ENCODE data around the gene UNC13C. TPM values are rescaled to one million over a fixed set of nuclear protein-coding genes. Genes with fewer than 3 reads are reported as not detected.

The UNC13C gene
- total RNA-seq, 1 experiment from 2014 or later, result not detected

DNA sequence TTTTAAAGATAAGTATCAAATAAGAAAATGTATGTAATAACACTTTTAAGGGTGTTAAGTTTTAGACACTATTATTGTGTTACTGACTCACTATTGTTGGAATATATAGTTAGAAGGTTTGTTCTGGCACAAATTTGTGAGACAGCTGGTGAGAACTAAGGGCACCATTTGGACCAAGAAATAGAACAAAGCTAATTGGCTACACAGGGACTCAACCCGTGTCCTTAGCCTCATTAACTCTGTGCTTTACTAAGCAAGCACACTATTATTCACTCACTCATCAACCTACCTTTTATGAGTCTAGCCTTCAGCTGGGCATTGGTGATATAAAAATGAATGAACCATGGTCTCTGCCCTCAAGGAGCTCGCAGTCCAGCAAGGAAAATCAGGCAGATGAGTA lies 4.1 kb upstream of the UNC13C start:
- ChIA-PET RAD21 (ENCODE audit: low non-redundant PET in 1 of 2, low total read pairs in 2 of 2, uncharacterized antibody in 2 of 2, unreplicated experiment in 2 of 2) (no interaction called here), CTCF (no interaction called here), POLR2A (no interaction called here)
- no peak overlapping the region for H3K9ac ChIP-seq (ENCODE audit: low read length)
- no peak for TF ChIP-seq SP1 (IDR thresholded peaks at IDR 0.05; ENCODE audit: low read depth)
- TF ChIP-seq, protein P1, sequence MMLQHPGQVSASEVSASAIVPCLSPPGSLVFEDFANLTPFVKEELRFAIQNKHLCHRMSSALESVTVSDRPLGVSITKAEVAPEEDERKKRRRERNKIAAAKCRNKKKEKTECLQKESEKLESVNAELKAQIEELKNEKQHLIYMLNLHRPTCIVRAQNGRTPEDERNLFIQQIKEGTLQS (IDR thresholded peaks at IDR 0.05), result no peak
- TF ChIP-seq, protein P2, sequence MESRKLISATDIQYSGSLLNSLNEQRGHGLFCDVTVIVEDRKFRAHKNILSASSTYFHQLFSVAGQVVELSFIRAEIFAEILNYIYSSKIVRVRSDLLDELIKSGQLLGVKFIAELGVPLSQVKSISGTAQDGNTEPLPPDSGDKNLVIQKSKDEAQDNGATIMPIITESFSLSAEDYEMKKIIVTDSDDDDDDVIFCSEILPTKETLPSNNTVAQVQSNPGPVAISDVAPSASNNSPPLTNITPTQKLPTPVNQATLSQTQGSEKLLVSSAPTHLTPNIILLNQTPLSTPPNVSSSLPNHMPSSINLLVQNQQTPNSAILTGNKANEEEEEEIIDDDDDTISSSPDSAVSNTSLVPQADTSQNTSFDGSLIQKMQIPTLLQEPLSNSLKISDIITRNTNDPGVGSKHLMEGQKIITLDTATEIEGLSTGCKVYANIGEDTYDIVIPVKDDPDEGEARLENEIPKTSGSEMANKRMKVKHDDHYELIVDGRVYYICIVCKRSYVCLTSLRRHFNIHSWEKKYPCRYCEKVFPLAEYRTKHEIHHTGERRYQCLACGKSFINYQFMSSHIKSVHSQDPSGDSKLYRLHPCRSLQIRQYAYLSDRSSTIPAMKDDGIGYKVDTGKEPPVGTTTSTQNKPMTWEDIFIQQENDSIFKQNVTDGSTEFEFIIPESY (IDR thresholded peaks at IDR 0.05; ENCODE audit: extremely low read depth, insufficient replicate concordance, low read length), result no peak
- no peak for TF ChIP-seq ZNF274 (IDR thresholded peaks at IDR 0.05; ENCODE audit: low read depth, low read length)
- TF ChIP-seq RAD21 (IDR thresholded peaks at IDR 0.05; ENCODE audit: low read depth), result no peak
- no peak for TF ChIP-seq POLR2A (IDR thresholded peaks at IDR 0.05; ENCODE audit: borderline replicate concordance, extremely low read depth, insufficient read depth, insufficient read length)
- TF ChIP-seq ZFX (IDR thresholded peaks at IDR 0.05), result no peak
- no peak for TF ChIP-seq CEBPB (IDR thresholded peaks at IDR 0.05; ENCODE audit: low read depth)
- no peak for TF ChIP-seq SRF (IDR thresholded peaks at IDR 0.05; ENCODE audit: low read depth)
- TF ChIP-seq TCF7L2 (IDR thresholded peaks at IDR 0.05; ENCODE audit: borderline replicate concordance, extremely low read depth, insufficient read depth, insufficient read length), result no peak
- no peak for TF ChIP-seq EGR1 (IDR thresholded peaks at IDR 0.05; ENCODE audit: low read depth)
- TF ChIP-seq JUND (IDR thresholded peaks at IDR 0.05), result no peak
- no peak for TF ChIP-seq SIN3A (IDR thresholded peaks at IDR 0.05; ENCODE audit: low read depth)
- peaks cover 3 to 24% of the 10 kb centered on the region in 2 experiments; a peak in 1 of 4 replicates for H3K9me3 ChIP-seq (ENCODE audit: control insufficient read depth in 1 of 2, insufficient read depth in 1 of 2, low read depth in 1 of 2, low read length in 2 of 2)
- H3K36me3 ChIP-seq (ENCODE audit: control insufficient read depth in 1 of 2, insufficient read depth in 2 of 2, low read length in 2 of 2), result no peaks in the 10 kb centered on the region
- H3K9me2 ChIP-seq (ENCODE audit: insufficient read depth), result no peaks in the 10 kb centered on the region
- intact Hi-C loops (cut with micrococcal nuclease), result no loop called here
- no peaks in the 10 kb centered on the region for H4K20me1 ChIP-seq (ENCODE audit: insufficient read depth)
- no peak overlapping the region for H2AFZ ChIP-seq (ENCODE audit: low read depth, low read length, poor library complexity, severe bottlenecking)
- no peak overlapping the region for H3K27ac ChIP-seq (ENCODE audit: low read depth, low read length)
- H3K79me2 ChIP-seq (ENCODE audit: insufficient read depth, low read length), result no peaks in the 10 kb centered on the region
- BruUV-seq (replicated peaks), result no TSS peak
- H3K27me3 ChIP-seq (ENCODE audit: insufficient read depth, low read length), result no peaks in the 10 kb centered on the region
- no peaks in the 10 kb centered on the region for H3K4me1 ChIP-seq (ENCODE audit: control insufficient read depth in 1 of 2, insufficient read depth in 2 of 2, low read length in 2 of 2)
- ATAC-seq, result no peak
- no peak overlapping the region for H3K4me3 ChIP-seq (replicated peaks in 1 of 2; ENCODE audit: low read depth in 1 of 2, low read length in 2 of 2)
- no peak for DNase-seq (ENCODE audit: low read depth, low spot score)
- no peak overlapping the region for H3K4me2 ChIP-seq (ENCODE audit: low read length)

Data from HCT116 (cell line).